GM12878 (cell line): ENCODE results near the gene HAAO. TPM values are rescaled to one million over a fixed set of nuclear protein-coding genes. Genes with fewer than 3 reads are reported as not detected.

Experiments used
- ATAC-seq: fragments of 200-7000 bp; cut with Tn5 transposase; 3 replicates; pipeline ENCODE4 v1.9.1; 2020; ENCODE audit warnings: mild to moderate bottlenecking, moderate library complexity
- BruUV-seq: library from RNA; stranded (reverse); fragments of 400-500 nt; replicated peaks from 2 replicates; lab custom pipeline; 2021; lab: Mats Ljungman, UMichigan
- CTCF ChIA-PET: fragments of 300-600 bp; sonication (Branson Sonifier 250); formaldehyde crosslinking; extraction: SDS; loops from one replicate; lab custom pipeline; 2021; ENCODE audit warnings: inconsistent platforms; lab: Yijun Ruan, JAX
- POLR2A ChIA-PET: fragments of 350-600 bp; formaldehyde crosslinking; extraction: SDS; loops from one replicate; lab custom pipeline; 2021; ENCODE audit warnings: inconsistent platforms; lab: Charles Lee
- RAD21 ChIA-PET: fragments of 300-600 bp; sonication (Branson Sonifier 250); formaldehyde crosslinking; loops from one replicate; lab custom pipeline; 2023; ENCODE audit warnings: antibody characterized with exemption; ENCODE audit not compliant: unreplicated experiment; lab: Charles Lee
- SMC1A ChIA-PET: fragments of 300-600 bp; sonication (Branson Sonifier 250); formaldehyde crosslinking; loops from one replicate; lab custom pipeline; 2023; ENCODE audit not compliant: unreplicated experiment, uncharacterized antibody; lab: Charles Lee
- DNase-seq: peaks from one replicate; pipeline ENCODE4 v3.0.0-alpha.2; 2011; ENCODE audit warnings: low read depth, low spot score
- FAIRE-seq: peaks from 3 replicates; lab custom pipeline; 2011; peaks lifted over from hg19 to GRCh38; lab: Jason Lieb, UNC
- H2AFZ ChIP-seq: 2 replicates; pipeline ENCODE4 v1.6.0; 2011; ENCODE audit warnings: low read depth, low read length, control low read depth; ENCODE audit not compliant: control insufficient read depth
- H3K27ac ChIP-seq: 2 replicates; pipeline ENCODE4 v1.5.1; 2011; ENCODE audit warnings: control low read depth; ENCODE audit not compliant: control insufficient read depth, insufficient read depth
- H3K27me3 ChIP-seq, 2 experiments: replicated peaks in 1 of 2; 2 replicates each; pipeline versions ENCODE4 v1.6.0 to v1.6.1; 2011; ENCODE audit warnings: low read length in 1 of 2; ENCODE audit not compliant: control insufficient read depth in 2 of 2, insufficient read depth in 2 of 2
- H3K36me3 ChIP-seq, 2 experiments: 2 replicates each; pipeline ENCODE4 v1.5.1; 2011; ENCODE audit warnings: low read length in 1 of 2; ENCODE audit not compliant: control insufficient read depth in 2 of 2, insufficient read depth in 2 of 2
- H3K4me1 ChIP-seq: 2 replicates; pipeline ENCODE4 v1.6.1; 2011; ENCODE audit warnings: mild to moderate bottlenecking, low read length, moderate library complexity, mixed read lengths; ENCODE audit not compliant: control insufficient read depth, insufficient read depth
- H3K4me2 ChIP-seq: 2 replicates; pipeline ENCODE4 v1.6.0; 2011; ENCODE audit warnings: control low read depth; ENCODE audit not compliant: control insufficient read depth, insufficient read depth
- H3K4me3 ChIP-seq: fragments of 200-600 bp; sonication (generic); 2 replicates; pipeline ENCODE4 v1.5.1; 2016
- H3K79me2 ChIP-seq: 2 replicates; pipeline ENCODE4 v1.6.0; 2011; ENCODE audit warnings: low read length; ENCODE audit not compliant: control insufficient read depth, insufficient read depth
- H3K9ac ChIP-seq: 2 replicates; pipeline ENCODE4 v1.8.0; 2011; ENCODE audit warnings: low read length, control low read depth, mixed read lengths; ENCODE audit not compliant: control insufficient read depth, insufficient read depth
- H3K9me3 ChIP-seq: replicated peaks from 3 replicates; pipeline ENCODE4 v1.5.1; 2011; ENCODE audit warnings: mild to moderate bottlenecking, low read length; ENCODE audit not compliant: control insufficient read depth, insufficient read depth
- H4K20me1 ChIP-seq: 2 replicates; pipeline ENCODE4 v1.6.0; 2011; ENCODE audit not compliant: control insufficient read depth, insufficient read depth
- BCL3 ChIP-seq: IDR thresholded peaks from 2 replicates; pipeline ENCODE4 v1.6.1; 2011; ENCODE audit warnings: borderline replicate concordance, low read depth, mild to moderate bottlenecking, moderate library complexity, low read length; ENCODE audit not compliant: insufficient read depth, poor library complexity, severe bottlenecking
- EGR1 ChIP-seq, 2 experiments: IDR thresholded peaks; 1 replicate in 1 of 2; 2 replicates in 1 of 2; pipeline ENCODE4 v1.6.1; 2011 to 2012; ENCODE audit warnings: low read depth in 2 of 2, low read length in 2 of 2, borderline replicate concordance in 1 of 2, mild to moderate bottlenecking in 1 of 2, moderate library complexity in 1 of 2
- MYB ChIP-seq: fragments of 150-350 bp; IDR thresholded peaks from 2 replicates; pipeline ENCODE4 v1.6.1; 2014; ENCODE audit warnings: mild to moderate bottlenecking, low read depth, low read length, borderline replicate concordance
- NKRF ChIP-seq: fragments of 450-650 bp; conservative IDR thresholded peaks from 2 replicates; pipeline ENCODE4 v1.6.1; 2017; ENCODE audit warnings: mild to moderate bottlenecking, moderate library complexity
- PAX5 ChIP-seq: IDR thresholded peaks from 2 replicates; pipeline ENCODE4 v1.6.1; 2011; ENCODE audit warnings: low read depth, low read length, borderline replicate concordance
- RFX5 ChIP-seq: IDR thresholded peaks from 2 replicates; pipeline ENCODE4 v1.6.1; 2011; ENCODE audit warnings: low read depth, low read length, improper control_type of control experiment
- SP1 ChIP-seq: IDR thresholded peaks from one replicate; pipeline ENCODE4 v1.6.1; 2011; ENCODE audit warnings: low read depth, low read length
- ZBTB40 ChIP-seq: fragments of 450-650 bp; IDR thresholded peaks from 2 replicates; pipeline ENCODE4 v1.6.1; 2016; ENCODE audit warnings: mild to moderate bottlenecking, moderate library complexity, borderline replicate concordance
- WGBS: methylation state at CpG from one replicate; pipeline ENCODE4 v1.1.6; 2016; ENCODE audit warnings: low lambda C conversion rate; ENCODE audit not compliant: insufficient replicate concordance, insufficient coverage; ENCODE audit errors: missing lambda C conversion rate; 5-methylcytosine and 5-hydroxymethylcytosine counted together
- in situ Hi-C: fragments of 300-500 bp; cut with MboI; formaldehyde crosslinking; loops from 9 replicates; pipeline ENCODE4 v1.14.3; 2018; ENCODE audit warnings: mixed read lengths
- intact Hi-C: fragments of 100-400 bp; cut with micrococcal nuclease; formaldehyde crosslinking; loops from one replicate; pipeline ENCODE4 v1.14.2; 2022; ENCODE audit not compliant: unreplicated experiment
- polyA plus RNA-seq, 11 experiments: library from polyadenylated mRNA; depleted of rRNA in 4 of 11; unstranded in 6 of 11; stranded (reverse) in 5 of 11; fragments of >200 nt; fragmentation: Nextera tagmentation in 4 of 11; fragmentation: Illumina TruSeq in 1 of 11; extraction: Ambion mirVana in 4 of 11; extraction: Trizol in 1 of 11; gene quantifications; 1 replicate in 1 of 11; 2 replicates in 10 of 11; pipeline versions ENCODE4 v1.2.1 to v1.2.3, GENCODE V29; 2011 to 2016; ENCODE audit warnings: inconsistent platforms in 2 of 11, missing spikeins in 2 of 11, low read depth in 1 of 11
- total RNA-seq, 4 experiments: library from RNA; depleted of rRNA in 3 of 4; stranded (reverse); fragments of >200 nt in 3 of 4; fragmentation: Illumina TruSeq in 1 of 4; extraction: Trizol in 1 of 4; gene quantifications; 2 replicates each; pipeline versions ENCODE4 v1.2.1 to v1.2.3, GENCODE V29; 2013 to 2021

The HAAO gene
- total and polyA plus RNA-seq, 10 of the 15 experiments (the other 5 are each of a cell fraction or from before 2014, with no cell fraction given) = 4.3 to 58.7 (median 26.8) TPM

GRCh38 chr2:42786561-42787345 is 5.6 kb downstream of the HAAO start:
- ChIA-PET SMC1A (interaction anchor here (0.6 to 1.4 kb wide), 3 partner anchors 28 to 97 kb away, joined by 3 to 5 read pairs (median 3); no protein-coding TSS in a partner anchor), RAD21 (interaction anchor here (1.0 to 2.5 kb wide), 5 partner anchors 8 to 64 kb away, joined by 3 to 9 read pairs (median 4); no protein-coding TSS in a partner anchor), POLR2A (interaction anchor here (2.2 kb wide), 1 partner anchor 10 kb away, joined by 11 read pairs; no protein-coding TSS in a partner anchor), CTCF (interaction anchor here (1.4 kb wide), 1 partner anchor 34 kb away, joined by 4 read pairs; no protein-coding TSS in a partner anchor)
- peaks cover 14% of the 10 kb centered on the region for H3K4me1 ChIP-seq
- in situ Hi-C loops = no loop called here
- no peaks in the 10 kb centered on the region for H4K20me1 ChIP-seq
- no peak overlapping the region for H3K9ac ChIP-seq
- no peaks in the 10 kb centered on the region for H3K27me3 ChIP-seq
- no peak for DNase-seq
- BruUV-seq = no TSS peak
- no peak overlapping the region for H3K4me2 ChIP-seq
- no peak for FAIRE-seq
- WGBS = 77% methylated on average over 15 of the region's 15 CpGs
- no peak overlapping the region for H3K4me3 ChIP-seq
- intact Hi-C loops = no loop called here
- ATAC-seq = no peak
- H2AFZ ChIP-seq = no peak overlapping the region
- H3K9me3 ChIP-seq = no peaks in the 10 kb centered on the region
- no peaks in the 10 kb centered on the region; a peak in 1 of 4 replicates for H3K36me3 ChIP-seq
- TF ChIP-seq RFX5 (no peak), EGR1 (IDR thresholded peaks at IDR 0.05; ENCODE audit: borderline replicate concordance in 1 of 2, low read depth in 2 of 2, low read length in 2 of 2) (no peak), SP1 (no peak), MYB (no peak), NKRF (no peak), PAX5 (no peak), ZBTB40 (no peak), BCL3 (no peak)
- peaks cover 11% of the 10 kb centered on the region for H3K79me2 ChIP-seq
- no peak overlapping the region for H3K27ac ChIP-seq
